ENCODE data around the gene METTL22. TPM values are rescaled to one million over a fixed set of nuclear protein-coding genes. Genes with fewer than 3 reads are reported as not detected.

METTL22 gene
- total RNA-seq, 1 donor from 2014 or later, result 15.5 TPM

DNA sequence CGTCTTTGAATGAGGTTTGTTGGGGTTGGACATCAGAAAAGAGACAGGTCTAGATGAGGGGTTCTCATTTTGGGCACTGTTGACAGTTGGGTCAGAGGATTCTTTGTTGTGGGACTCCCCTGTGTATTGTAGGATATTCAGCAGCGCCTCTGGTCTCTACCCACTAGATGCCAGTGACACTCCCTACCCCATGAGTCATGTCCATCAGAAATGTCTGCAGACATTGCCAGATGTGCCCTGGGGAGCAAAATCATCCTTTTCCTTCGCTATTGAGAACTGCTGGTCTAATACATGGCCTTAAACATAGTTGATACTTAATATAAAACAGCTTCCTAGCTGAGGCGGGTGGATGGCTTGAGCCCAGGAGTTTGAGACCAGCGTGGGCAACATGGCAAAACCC is 56.0 kb downstream of the METTL22 start:
- TF ChIP-seq, protein P1, sequence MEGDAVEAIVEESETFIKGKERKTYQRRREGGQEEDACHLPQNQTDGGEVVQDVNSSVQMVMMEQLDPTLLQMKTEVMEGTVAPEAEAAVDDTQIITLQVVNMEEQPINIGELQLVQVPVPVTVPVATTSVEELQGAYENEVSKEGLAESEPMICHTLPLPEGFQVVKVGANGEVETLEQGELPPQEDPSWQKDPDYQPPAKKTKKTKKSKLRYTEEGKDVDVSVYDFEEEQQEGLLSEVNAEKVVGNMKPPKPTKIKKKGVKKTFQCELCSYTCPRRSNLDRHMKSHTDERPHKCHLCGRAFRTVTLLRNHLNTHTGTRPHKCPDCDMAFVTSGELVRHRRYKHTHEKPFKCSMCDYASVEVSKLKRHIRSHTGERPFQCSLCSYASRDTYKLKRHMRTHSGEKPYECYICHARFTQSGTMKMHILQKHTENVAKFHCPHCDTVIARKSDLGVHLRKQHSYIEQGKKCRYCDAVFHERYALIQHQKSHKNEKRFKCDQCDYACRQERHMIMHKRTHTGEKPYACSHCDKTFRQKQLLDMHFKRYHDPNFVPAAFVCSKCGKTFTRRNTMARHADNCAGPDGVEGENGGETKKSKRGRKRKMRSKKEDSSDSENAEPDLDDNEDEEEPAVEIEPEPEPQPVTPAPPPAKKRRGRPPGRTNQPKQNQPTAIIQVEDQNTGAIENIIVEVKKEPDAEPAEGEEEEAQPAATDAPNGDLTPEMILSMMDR (conservative IDR thresholded peaks at IDR 0.05; ENCODE audit: low read depth, low read length), result no peak
- DNase-seq (ENCODE audit: low read depth), result no peak
- no peak overlapping the region for H3K4me3 ChIP-seq (ENCODE audit: low read depth, low read length)

DNA sequence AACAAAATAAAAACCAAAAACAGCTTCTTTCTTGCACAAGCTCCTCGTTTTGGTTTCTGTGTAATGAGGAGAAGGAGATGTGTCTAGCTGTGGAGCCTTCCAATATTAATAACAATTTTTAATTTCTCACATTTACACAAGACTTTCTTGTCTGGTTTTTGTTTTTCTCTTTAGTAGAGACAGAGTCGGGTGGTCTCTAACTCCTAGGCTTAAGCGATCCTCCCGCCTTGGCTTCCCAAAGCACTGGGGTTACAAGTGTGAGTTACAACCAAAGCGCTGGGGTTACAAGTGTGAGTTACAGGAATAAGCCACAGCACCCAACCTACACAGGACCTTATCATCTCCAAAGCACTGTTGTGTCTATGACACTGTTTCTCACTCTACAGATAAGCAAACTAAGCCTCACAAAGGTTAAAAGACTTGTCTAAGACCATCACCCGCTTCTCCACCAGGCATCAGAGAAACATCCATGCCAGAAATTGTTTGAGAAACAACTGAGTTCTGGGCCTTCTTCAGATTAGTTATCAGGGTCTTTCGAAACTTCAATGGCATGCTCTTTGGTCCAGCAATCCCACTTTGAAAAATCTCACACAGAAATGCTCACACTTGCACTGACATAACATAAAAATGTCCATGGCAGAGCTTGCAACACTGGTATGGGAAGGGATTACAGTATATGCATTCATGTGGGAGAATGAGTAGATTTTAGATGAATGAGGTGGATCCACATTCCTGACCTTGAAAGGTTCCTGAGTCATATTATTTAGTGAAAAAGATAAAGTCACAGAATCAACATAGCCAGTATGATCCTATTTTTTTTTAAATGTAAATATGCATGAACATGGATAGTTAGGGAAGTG is 56.8 kb downstream of the METTL22 start:
- no peak overlapping the region for H3K4me3 ChIP-seq (ENCODE audit: low read depth, low read length)
- DNase-seq (ENCODE audit: low read depth), result no peak
- TF ChIP-seq, protein P1 (conservative IDR thresholded peaks at IDR 0.05; ENCODE audit: low read depth, low read length), result no peak

GRCh38 chr16:8679151-8679550 is 57.7 kb downstream of the METTL22 start:
- no peak overlapping the region for H3K4me3 ChIP-seq (ENCODE audit: low read depth, low read length)
- TF ChIP-seq, protein P1 (conservative IDR thresholded peaks at IDR 0.05; ENCODE audit: low read depth, low read length), result no peak
- no peak for DNase-seq (ENCODE audit: low read depth)

GRCh38 chr16:8682551-8683259 is 61.2 kb downstream of the METTL22 start:
- DNase-seq (ENCODE audit: low read depth), result no peak
- no peak overlapping the region for H3K4me3 ChIP-seq (ENCODE audit: low read depth, low read length)
- TF ChIP-seq, protein P1 (conservative IDR thresholded peaks at IDR 0.05; ENCODE audit: low read depth, low read length), result no peak

GRCh38 chr16:8683640-8684039 is 62.1 kb downstream of the METTL22 start:
- TF ChIP-seq, protein P1 (conservative IDR thresholded peaks at IDR 0.05; ENCODE audit: low read depth, low read length), result no peak
- no peak for DNase-seq (ENCODE audit: low read depth)
- H3K4me3 ChIP-seq (ENCODE audit: low read depth, low read length), result no peak overlapping the region

DNA sequence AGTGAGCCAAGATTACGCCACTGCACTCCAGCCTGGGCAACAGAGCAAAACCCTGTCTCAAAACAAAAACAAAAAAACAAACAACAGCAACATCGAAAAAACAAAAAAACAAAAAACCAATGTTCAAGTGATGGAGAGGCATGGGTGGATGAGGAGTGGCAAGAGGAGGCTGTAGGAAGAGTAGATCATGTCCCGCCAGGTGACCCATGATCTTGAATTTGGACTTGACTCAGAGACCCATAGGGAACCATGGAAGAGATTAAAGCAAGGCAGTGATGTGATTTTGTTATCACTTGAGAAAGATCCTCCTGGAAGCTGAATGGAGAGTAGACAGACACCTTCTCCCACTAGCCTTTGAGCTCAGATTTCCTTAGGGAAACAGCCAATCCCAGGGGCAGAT is 64.1 kb downstream of the METTL22 start:
- no peak overlapping the region for H3K4me3 ChIP-seq (ENCODE audit: low read depth, low read length)
- no peak for DNase-seq (ENCODE audit: low read depth)
- TF ChIP-seq, protein P1 (conservative IDR thresholded peaks at IDR 0.05; ENCODE audit: low read depth, low read length), result no peak

Data from epithelial cell of proximal tubule (primary cell).